Measurements from ENCODE around the gene SMOC2.

GRCh38 chr6:168559574-168560098 lies 118.7 kb downstream of the SMOC2 start:
- no peak for TF ChIP-seq ZBTB10 (tag by site-specific recombination; IDR thresholded peaks at IDR 0.05)
- TF ChIP-seq ZNF561 (tag by site-specific recombination; IDR thresholded peaks at IDR 0.05; ENCODE audit: borderline replicate concordance) = no peak
- no peak for TF ChIP-seq REST (tag by site-specific recombination; IDR thresholded peaks at IDR 0.05)
- no peak for TF ChIP-seq ZNF362 (tag by site-specific recombination; IDR thresholded peaks at IDR 0.05)
- TF ChIP-seq CTCF (tag by site-specific recombination; IDR thresholded peaks at IDR 0.05) = no peak
- no peak for TF ChIP-seq TCF7L2 (IDR thresholded peaks at IDR 0.05; ENCODE audit: borderline replicate concordance, low read depth, low read length)
- no peak for TF ChIP-seq ZFP3 (tag by site-specific recombination; IDR thresholded peaks at IDR 0.05; ENCODE audit: low read depth)
- TF ChIP-seq EGR2 (tag by site-specific recombination; IDR thresholded peaks at IDR 0.05; ENCODE audit: low read depth) = no peak
- no peak for TF ChIP-seq KLF16 (tag by site-specific recombination; IDR thresholded peaks at IDR 0.05)
- no peak for TF ChIP-seq PRDM1 (tag by site-specific recombination; IDR thresholded peaks at IDR 0.05)
- TF ChIP-seq ZNF239 (tag by site-specific recombination; IDR thresholded peaks at IDR 0.05) = no peak
- no peak for TF ChIP-seq ZNF830 (tag by site-specific recombination; IDR thresholded peaks at IDR 0.05; ENCODE audit: low read depth)
- no peak for TF ChIP-seq FEZF1 (tag by site-specific recombination; IDR thresholded peaks at IDR 0.05)
- no peak for TF ChIP-seq ZNF292 (tag by site-specific recombination; IDR thresholded peaks at IDR 0.05; ENCODE audit: borderline replicate concordance, low read depth)

Data from HEK293 (cell line).